ENCODE results near the gene CDC42. TPM values are rescaled to one million over a fixed set of nuclear protein-coding genes. Genes with fewer than 3 reads are reported as not detected.

CDC42 gene
- total RNA-seq, 3 donors from 2014 or later (not counting 1 experiment from before 2014, with no cell fraction given), result 454 to 470 (median 463) TPM

DNA sequence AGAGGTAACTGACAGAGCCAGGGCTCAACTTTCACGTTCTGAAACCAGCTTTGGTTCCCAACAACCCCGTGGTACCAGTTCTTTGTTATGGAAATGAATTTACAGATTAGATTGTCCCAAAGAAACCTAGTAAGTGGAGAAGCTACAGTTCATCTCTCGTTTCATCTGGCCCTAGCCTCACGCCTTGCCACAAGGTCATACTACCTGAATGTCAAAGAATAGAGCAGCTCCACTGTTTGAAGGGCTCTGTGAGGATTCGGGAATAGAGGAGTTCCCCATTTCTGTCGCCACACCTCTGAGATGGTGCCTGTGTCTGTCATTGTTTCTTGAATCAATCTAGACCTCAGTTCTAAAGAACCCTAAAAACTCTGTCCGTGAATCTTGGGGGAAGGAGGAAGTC is 15.0 kb upstream of the CDC42 start:
- WGBS (ENCODE audit: insufficient coverage), result 91% methylated on average over 6 of the region's 7 CpGs
- no peak overlapping the region for H3K4me3 Mint-ChIP-seq
- DNase-seq, result no peak
- H3K27me3 Mint-ChIP-seq (ENCODE audit: low read depth in 2 of 2), result no peaks in the 10 kb centered on the region
- Histone ChIP-seq H3K4me3 (ENCODE audit: low read length) (no peak overlapping the region), H3K4me1 (ENCODE audit: control insufficient read depth, insufficient read depth, low read length) (peaks cover 41% of the 10 kb centered on the region), H3K27me3 (ENCODE audit: control insufficient read depth, insufficient read depth, low read length) (no peaks in the 10 kb centered on the region), H3K9me3 (ENCODE audit: control insufficient read depth, insufficient read depth, low read length) (no peaks in the 10 kb centered on the region), H3K36me3 (ENCODE audit: control insufficient read depth, insufficient read depth, low read length) (no peaks in the 10 kb centered on the region), H3K27ac (ENCODE audit: low read length) (no peak overlapping the region)
- no peak for ATAC-seq
- TF ChIP-seq CTCF (IDR thresholded peaks at IDR 0.05), result no peak
- H3K27ac Mint-ChIP-seq, result peak overlapping the region; percentile 95 to 96
- no peaks in the 10 kb centered on the region for H3K9me3 Mint-ChIP-seq
- intact Hi-C loops (cut with micrococcal nuclease), result no loop called here
- H3K36me3 Mint-ChIP-seq, result no peaks in the 10 kb centered on the region
- peaks cover 29 to 34% of the 10 kb centered on the region in 2 donors for H3K4me1 Mint-ChIP-seq

GRCh38 chr1:22038036-22038435 is 14.5 kb upstream of the CDC42 start:
- intact Hi-C loops (cut with micrococcal nuclease), result no loop called here
- Mint-ChIP-seq H3K4me3 (no peak overlapping the region), H3K9me3 (no peaks in the 10 kb centered on the region), H3K27me3 (ENCODE audit: low read depth in 2 of 2) (no peaks in the 10 kb centered on the region), H3K27ac (peak overlapping the region; percentile 95 to 96), H3K36me3 (no peaks in the 10 kb centered on the region), H3K4me1 (peaks cover 34 to 39% of the 10 kb centered on the region in 2 donors)
- no peak for TF ChIP-seq CTCF (IDR thresholded peaks at IDR 0.05)
- ATAC-seq, result no peak
- H3K27ac ChIP-seq (ENCODE audit: low read length), result peak overlapping the region; percentile 48
- 90% methylated on average over 5 of the region's 5 CpGs for WGBS (ENCODE audit: insufficient coverage)
- H3K27me3 ChIP-seq (ENCODE audit: control insufficient read depth, insufficient read depth, low read length), result no peaks in the 10 kb centered on the region
- H3K4me1 ChIP-seq (ENCODE audit: control insufficient read depth, insufficient read depth, low read length), result peaks cover 41% of the 10 kb centered on the region
- DNase-seq, result no peak
- no peak overlapping the region for H3K4me3 ChIP-seq (ENCODE audit: low read length)
- no peaks in the 10 kb centered on the region for H3K9me3 ChIP-seq (ENCODE audit: control insufficient read depth, insufficient read depth, low read length)
- no peaks in the 10 kb centered on the region for H3K36me3 ChIP-seq (ENCODE audit: control insufficient read depth, insufficient read depth, low read length)

GRCh38 chr1:22039594-22040285 is 12.8 kb upstream of the CDC42 start:
- no peaks in the 10 kb centered on the region for H3K9me3 Mint-ChIP-seq
- no peaks in the 10 kb centered on the region for H3K27me3 Mint-ChIP-seq (ENCODE audit: low read depth in 2 of 2)
- ATAC-seq, result peak; percentile 95 to 99 (median 98)
- H3K27ac Mint-ChIP-seq, result peak overlapping the region; percentile 95 to 96
- H3K36me3 ChIP-seq (ENCODE audit: control insufficient read depth, insufficient read depth, low read length), result no peaks in the 10 kb centered on the region
- intact Hi-C loops (cut with micrococcal nuclease), result loop anchor here (1.0 kb wide), 2 partner anchors 13 to 14 kb away; partner anchors contain the start of gene CDC42
- peak overlapping the region; percentile 77 for H3K4me3 Mint-ChIP-seq
- H3K27me3 ChIP-seq (ENCODE audit: control insufficient read depth, insufficient read depth, low read length), result no peaks in the 10 kb centered on the region
- peak overlapping the region; percentile 91 for H3K27ac ChIP-seq (ENCODE audit: low read length)
- H3K36me3 Mint-ChIP-seq, result no peaks in the 10 kb centered on the region
- H3K4me1 Mint-ChIP-seq, result peaks cover 40% of the 10 kb centered on the region in 2 donors
- H3K9me3 ChIP-seq (ENCODE audit: control insufficient read depth, insufficient read depth, low read length), result no peaks in the 10 kb centered on the region
- 6% methylated on average over 5 of the region's 6 CpGs for WGBS (ENCODE audit: insufficient coverage)
- TF ChIP-seq CTCF (IDR thresholded peaks at IDR 0.05), result no peak
- DNase-seq, result peak; percentile 81 to 98
- H3K4me1 ChIP-seq (ENCODE audit: control insufficient read depth, insufficient read depth, low read length), result peaks cover 44% of the 10 kb centered on the region
- H3K4me3 ChIP-seq (ENCODE audit: low read length), result peak overlapping the region; percentile 19

DNA sequence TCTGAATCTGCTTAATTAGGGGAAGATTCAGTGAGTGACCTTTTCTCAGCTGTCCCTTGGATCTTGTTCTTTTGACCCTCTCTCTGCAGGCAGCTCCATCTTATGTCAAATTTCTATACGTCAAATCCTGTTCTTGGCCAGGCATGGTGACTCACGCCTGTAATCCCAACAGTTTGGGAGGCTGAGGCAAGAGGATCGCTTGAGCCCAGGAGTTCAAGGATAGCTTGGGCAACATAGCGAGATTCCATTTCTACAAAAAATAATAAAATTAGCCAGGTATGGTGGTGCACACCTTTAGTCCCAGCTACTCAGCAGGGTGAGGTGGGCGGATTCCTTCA is 12.3 kb upstream of the CDC42 start:
- ATAC-seq, result no peak
- H3K4me1 ChIP-seq (ENCODE audit: control insufficient read depth, insufficient read depth, low read length), result peaks cover 44% of the 10 kb centered on the region
- no peaks in the 10 kb centered on the region for H3K9me3 ChIP-seq (ENCODE audit: control insufficient read depth, insufficient read depth, low read length)
- H3K4me3 ChIP-seq (ENCODE audit: low read length), result no peak overlapping the region
- H3K27me3 Mint-ChIP-seq (ENCODE audit: low read depth in 2 of 2), result no peaks in the 10 kb centered on the region
- H3K36me3 ChIP-seq (ENCODE audit: control insufficient read depth, insufficient read depth, low read length), result no peaks in the 10 kb centered on the region
- WGBS (ENCODE audit: insufficient coverage), result 81% methylated on average over 5 of the region's 5 CpGs
- peak overlapping the region; percentile 91 for H3K27ac ChIP-seq (ENCODE audit: low read length)
- H3K4me1 Mint-ChIP-seq, result peaks cover 40 to 45% of the 10 kb centered on the region in 2 donors
- H3K4me3 Mint-ChIP-seq, result peak overlapping the region; percentile 77
- H3K36me3 Mint-ChIP-seq, result no peaks in the 10 kb centered on the region
- DNase-seq, result no peak
- no peak for TF ChIP-seq CTCF (IDR thresholded peaks at IDR 0.05)
- no peaks in the 10 kb centered on the region for H3K9me3 Mint-ChIP-seq
- peak overlapping the region; percentile 95 to 96 for H3K27ac Mint-ChIP-seq
- intact Hi-C loops (cut with micrococcal nuclease), result loop anchor here (1.0 kb wide), 1 partner anchor 12 kb away; the partner anchor contains the start of gene CDC42
- H3K27me3 ChIP-seq (ENCODE audit: control insufficient read depth, insufficient read depth, low read length), result no peaks in the 10 kb centered on the region
